Brain microvascular endothelial cell (primary cell): Measurements from ENCODE around the gene PLEKHG7.

Experiments used
- DNase-seq: peaks from one replicate; pipeline ENCODE4 v3.0.0-alpha.2; 2020
- H3K27ac ChIP-seq: fragments of 250-450 bp; sonication (Bioruptor Pico); 2 replicates; pipeline ENCODE4 v1.5.1; 2020; ENCODE audit warnings: mild to moderate bottlenecking, moderate library complexity
- H3K27me3 ChIP-seq: fragments of 250-450 bp; sonication (Bioruptor Pico); replicated peaks from 2 replicates; pipeline ENCODE4 v1.5.1; 2020; ENCODE audit warnings: mild to moderate bottlenecking
- H3K36me3 ChIP-seq: fragments of 250-450 bp; sonication (Bioruptor Pico); replicated peaks from 2 replicates; pipeline ENCODE4 v1.5.1; 2020; ENCODE audit warnings: mild to moderate bottlenecking
- H3K4me3 ChIP-seq: 2 replicates; pipeline ENCODE4 v1.5.1; 2011; ENCODE audit warnings: low read depth, mild to moderate bottlenecking, control low read depth, low read length, moderate library complexity
- in situ Hi-C: cut with HindIII; loops from 2 replicates; pipeline ENCODE4 v1.10.0; 2017; ENCODE audit warnings: low sequenced_read_pairs, low pct_ligation_motif_present
- TF ChIP-seq, protein P1 (sequence below): IDR thresholded peaks from 2 replicates; pipeline ENCODE4 v1.5.1; 2011; ENCODE audit warnings: low read depth, mild to moderate bottlenecking, moderate library complexity, low read length, control low read depth, inconsistent platforms; ENCODE audit errors: missing control alignments

The PLEKHG7 gene

DNA sequence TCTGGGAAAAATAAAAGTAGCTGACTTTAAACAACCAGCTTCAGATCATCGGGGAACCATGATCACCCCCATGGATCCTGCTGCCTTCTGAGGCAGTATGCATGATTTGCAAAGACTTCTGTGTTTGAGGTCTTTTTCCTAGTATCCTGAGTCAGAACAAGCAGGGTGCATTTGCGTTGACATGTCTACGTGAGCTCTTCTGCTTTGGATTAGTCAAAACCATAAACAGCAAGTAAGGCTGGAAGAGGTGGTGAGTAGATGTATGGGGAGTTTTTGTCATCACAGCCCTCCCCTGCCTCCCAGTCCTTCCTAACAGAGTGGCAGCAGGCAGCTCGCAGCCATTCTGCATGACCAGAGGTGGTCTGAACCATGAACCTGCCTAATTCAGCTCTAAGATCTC lies 24.1 kb downstream of the PLEKHG7 start:
- Histone ChIP-seq H3K4me3 (no peak overlapping the region), H3K27ac (no peak overlapping the region), H3K27me3 (no peaks in the 10 kb centered on the region), H3K36me3 (no peaks in the 10 kb centered on the region)
- DNase-seq = no peak
- in situ Hi-C loops = no loop called here
- TF ChIP-seq, protein P1, sequence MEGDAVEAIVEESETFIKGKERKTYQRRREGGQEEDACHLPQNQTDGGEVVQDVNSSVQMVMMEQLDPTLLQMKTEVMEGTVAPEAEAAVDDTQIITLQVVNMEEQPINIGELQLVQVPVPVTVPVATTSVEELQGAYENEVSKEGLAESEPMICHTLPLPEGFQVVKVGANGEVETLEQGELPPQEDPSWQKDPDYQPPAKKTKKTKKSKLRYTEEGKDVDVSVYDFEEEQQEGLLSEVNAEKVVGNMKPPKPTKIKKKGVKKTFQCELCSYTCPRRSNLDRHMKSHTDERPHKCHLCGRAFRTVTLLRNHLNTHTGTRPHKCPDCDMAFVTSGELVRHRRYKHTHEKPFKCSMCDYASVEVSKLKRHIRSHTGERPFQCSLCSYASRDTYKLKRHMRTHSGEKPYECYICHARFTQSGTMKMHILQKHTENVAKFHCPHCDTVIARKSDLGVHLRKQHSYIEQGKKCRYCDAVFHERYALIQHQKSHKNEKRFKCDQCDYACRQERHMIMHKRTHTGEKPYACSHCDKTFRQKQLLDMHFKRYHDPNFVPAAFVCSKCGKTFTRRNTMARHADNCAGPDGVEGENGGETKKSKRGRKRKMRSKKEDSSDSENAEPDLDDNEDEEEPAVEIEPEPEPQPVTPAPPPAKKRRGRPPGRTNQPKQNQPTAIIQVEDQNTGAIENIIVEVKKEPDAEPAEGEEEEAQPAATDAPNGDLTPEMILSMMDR = no peak

DNA sequence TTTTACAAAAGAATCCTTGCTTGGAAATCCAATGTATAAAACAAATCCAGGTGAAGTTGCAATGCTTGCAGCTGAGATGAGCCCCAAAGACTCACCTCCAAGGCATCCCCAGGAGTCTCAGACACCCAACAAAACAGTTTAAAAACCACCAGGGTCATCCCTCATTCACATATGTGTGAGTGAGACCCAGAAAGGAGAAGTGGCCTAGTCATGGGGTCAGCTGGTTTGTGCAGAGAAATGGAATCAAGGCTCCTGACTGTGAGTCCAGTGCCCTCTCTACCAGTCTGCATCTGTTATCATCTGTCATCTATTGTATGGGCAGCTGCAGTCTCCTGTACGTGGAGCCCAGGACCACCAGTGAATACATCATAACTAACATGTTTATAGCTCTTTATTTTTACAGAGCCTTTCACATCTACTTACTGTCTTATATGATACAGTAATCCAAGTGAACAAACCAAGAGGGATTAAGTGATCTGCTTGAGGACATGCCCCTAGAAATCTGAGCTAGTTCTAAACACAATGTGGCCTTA lies 27.1 kb downstream of the PLEKHG7 start:
- TF ChIP-seq, protein P1 = no peak
- in situ Hi-C loops = no loop called here
- H3K27ac ChIP-seq = no peak overlapping the region
- DNase-seq = no peak
- no peaks in the 10 kb centered on the region for H3K27me3 ChIP-seq
- no peak overlapping the region for H3K4me3 ChIP-seq
- H3K36me3 ChIP-seq = no peaks in the 10 kb centered on the region

DNA sequence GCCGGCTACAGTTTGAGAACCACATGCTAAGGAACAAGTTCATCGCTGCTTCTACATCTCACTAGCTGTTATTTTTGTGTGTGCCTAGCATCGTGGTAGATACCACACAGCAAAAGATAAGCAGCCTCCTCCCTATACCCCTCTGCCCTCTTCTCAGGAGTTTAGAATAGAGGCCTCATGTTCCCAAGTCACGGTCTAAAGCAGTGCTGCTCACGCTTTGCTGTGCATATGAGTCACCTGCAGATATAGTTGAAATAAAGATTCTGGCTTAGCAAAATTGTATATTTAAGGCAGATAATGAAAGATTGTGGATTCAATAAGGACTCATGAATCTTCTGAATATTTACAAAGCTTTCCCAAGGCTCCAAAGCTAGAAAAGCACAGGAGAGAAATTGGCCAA lies 28.0 kb downstream of the PLEKHG7 start:
- DNase-seq = no peak
- TF ChIP-seq, protein P1 = no peak
- Histone ChIP-seq H3K4me3 (no peak overlapping the region), H3K36me3 (no peaks in the 10 kb centered on the region), H3K27ac (no peak overlapping the region), H3K27me3 (no peaks in the 10 kb centered on the region)
- in situ Hi-C loops = no loop called here

GRCh38 chr12:92732216-92732615 lies 29.4 kb downstream of the PLEKHG7 start:
- TF ChIP-seq, protein P1 = no peak
- Histone ChIP-seq H3K4me3 (no peak overlapping the region), H3K27me3 (no peaks in the 10 kb centered on the region), H3K27ac (no peak overlapping the region), H3K36me3 (no peaks in the 10 kb centered on the region)
- in situ Hi-C loops = no loop called here
- DNase-seq = no peak

DNA sequence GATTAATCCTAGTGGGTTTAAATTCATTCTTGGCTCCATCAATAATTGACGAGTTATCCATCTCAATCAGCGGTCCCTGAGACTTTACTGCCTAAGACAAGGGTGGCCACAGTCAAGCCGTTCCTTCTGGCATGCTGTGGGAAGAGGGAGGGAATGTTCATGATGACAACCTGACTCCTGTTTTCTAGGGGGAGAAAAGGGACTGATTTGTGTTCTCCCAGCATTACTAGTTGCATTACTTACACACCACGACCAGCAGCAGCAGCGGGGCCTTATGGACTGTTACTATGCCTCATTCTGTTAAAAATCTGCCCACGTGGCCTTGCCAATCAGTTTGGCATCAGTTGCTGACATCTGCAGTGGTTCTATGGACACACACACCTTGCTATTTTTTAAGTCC lies 29.9 kb downstream of the PLEKHG7 start:
- no peak for DNase-seq
- TF ChIP-seq, protein P1 = no peak
- Histone ChIP-seq H3K27ac (no peak overlapping the region), H3K4me3 (no peak overlapping the region), H3K27me3 (no peaks in the 10 kb centered on the region), H3K36me3 (no peaks in the 10 kb centered on the region)
- in situ Hi-C loops = no loop called here

- H3K27ac ChIP-seq = no peak overlapping the region
- DNase-seq = no peak
- no peaks in the 10 kb centered on the region for H3K36me3 ChIP-seq
- TF ChIP-seq, protein P1 = no peak
- no peaks in the 10 kb centered on the region for H3K27me3 ChIP-seq
- in situ Hi-C loops = no loop called here
- no peak overlapping the region for H3K4me3 ChIP-seq
These were observed 30.4 kb downstream of the PLEKHG7 start for GRCh38 chr12:92733181-92733580.
